ENCODE measurements around the gene EPN1.

EPN1 gene

DNA sequence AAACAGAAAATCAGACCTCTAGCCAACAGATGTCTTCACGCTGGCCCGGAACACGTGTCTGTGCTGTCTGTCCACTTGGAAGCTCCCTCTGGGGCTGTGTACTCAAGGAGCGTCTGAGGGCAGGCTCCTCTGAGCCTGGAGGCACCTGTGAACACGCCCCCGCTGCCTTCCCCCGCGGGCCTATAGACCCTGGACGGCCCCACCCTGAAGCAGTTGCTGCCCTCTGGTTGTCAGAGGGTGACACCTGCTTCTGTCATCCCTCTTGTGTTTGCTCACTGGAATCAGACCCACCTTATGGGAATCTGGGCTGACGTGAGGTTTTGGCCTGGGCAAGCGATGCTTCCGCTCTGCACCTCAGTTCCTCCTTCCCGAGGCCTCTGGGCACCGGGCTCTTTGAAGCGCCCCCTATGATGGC lies 19.2 kb downstream of the EPN1 start:
- TF ChIP-seq TAF1 (IDR thresholded peaks at IDR 0.05; ENCODE audit: low read depth) (no peak), FOXM1 (IDR thresholded peaks at IDR 0.05; ENCODE audit: borderline replicate concordance, low read depth) (no peak), NFIC (IDR thresholded peaks at IDR 0.05) (no peak)
- TF ChIP-seq, protein P1, sequence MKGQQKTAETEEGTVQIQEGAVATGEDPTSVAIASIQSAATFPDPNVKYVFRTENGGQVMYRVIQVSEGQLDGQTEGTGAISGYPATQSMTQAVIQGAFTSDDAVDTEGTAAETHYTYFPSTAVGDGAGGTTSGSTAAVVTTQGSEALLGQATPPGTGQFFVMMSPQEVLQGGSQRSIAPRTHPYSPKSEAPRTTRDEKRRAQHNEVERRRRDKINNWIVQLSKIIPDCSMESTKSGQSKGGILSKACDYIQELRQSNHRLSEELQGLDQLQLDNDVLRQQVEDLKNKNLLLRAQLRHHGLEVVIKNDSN (IDR thresholded peaks at IDR 0.05), result no peak

- no peak for TF ChIP-seq TAF1 (IDR thresholded peaks at IDR 0.05; ENCODE audit: low read depth)
- TF ChIP-seq FOXM1 (IDR thresholded peaks at IDR 0.05; ENCODE audit: borderline replicate concordance, low read depth), result no peak
- TF ChIP-seq, protein P2, sequence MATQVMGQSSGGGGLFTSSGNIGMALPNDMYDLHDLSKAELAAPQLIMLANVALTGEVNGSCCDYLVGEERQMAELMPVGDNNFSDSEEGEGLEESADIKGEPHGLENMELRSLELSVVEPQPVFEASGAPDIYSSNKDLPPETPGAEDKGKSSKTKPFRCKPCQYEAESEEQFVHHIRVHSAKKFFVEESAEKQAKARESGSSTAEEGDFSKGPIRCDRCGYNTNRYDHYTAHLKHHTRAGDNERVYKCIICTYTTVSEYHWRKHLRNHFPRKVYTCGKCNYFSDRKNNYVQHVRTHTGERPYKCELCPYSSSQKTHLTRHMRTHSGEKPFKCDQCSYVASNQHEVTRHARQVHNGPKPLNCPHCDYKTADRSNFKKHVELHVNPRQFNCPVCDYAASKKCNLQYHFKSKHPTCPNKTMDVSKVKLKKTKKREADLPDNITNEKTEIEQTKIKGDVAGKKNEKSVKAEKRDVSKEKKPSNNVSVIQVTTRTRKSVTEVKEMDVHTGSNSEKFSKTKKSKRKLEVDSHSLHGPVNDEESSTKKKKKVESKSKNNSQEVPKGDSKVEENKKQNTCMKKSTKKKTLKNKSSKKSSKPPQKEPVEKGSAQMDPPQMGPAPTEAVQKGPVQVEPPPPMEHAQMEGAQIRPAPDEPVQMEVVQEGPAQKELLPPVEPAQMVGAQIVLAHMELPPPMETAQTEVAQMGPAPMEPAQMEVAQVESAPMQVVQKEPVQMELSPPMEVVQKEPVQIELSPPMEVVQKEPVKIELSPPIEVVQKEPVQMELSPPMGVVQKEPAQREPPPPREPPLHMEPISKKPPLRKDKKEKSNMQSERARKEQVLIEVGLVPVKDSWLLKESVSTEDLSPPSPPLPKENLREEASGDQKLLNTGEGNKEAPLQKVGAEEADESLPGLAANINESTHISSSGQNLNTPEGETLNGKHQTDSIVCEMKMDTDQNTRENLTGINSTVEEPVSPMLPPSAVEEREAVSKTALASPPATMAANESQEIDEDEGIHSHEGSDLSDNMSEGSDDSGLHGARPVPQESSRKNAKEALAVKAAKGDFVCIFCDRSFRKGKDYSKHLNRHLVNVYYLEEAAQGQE (IDR thresholded peaks at IDR 0.05; ENCODE audit: low read depth), result no peak
- no peak for TF ChIP-seq ZBTB7A (IDR thresholded peaks at IDR 0.05; ENCODE audit: low read depth)
- TF ChIP-seq EP300 (IDR thresholded peaks at IDR 0.05; ENCODE audit: borderline replicate concordance), result no peak
- no peak for TF ChIP-seq NFIC (IDR thresholded peaks at IDR 0.05)
Observed at GRCh38 chr19:55694656-55695491, 19.8 kb downstream of the EPN1 start.

DNA sequence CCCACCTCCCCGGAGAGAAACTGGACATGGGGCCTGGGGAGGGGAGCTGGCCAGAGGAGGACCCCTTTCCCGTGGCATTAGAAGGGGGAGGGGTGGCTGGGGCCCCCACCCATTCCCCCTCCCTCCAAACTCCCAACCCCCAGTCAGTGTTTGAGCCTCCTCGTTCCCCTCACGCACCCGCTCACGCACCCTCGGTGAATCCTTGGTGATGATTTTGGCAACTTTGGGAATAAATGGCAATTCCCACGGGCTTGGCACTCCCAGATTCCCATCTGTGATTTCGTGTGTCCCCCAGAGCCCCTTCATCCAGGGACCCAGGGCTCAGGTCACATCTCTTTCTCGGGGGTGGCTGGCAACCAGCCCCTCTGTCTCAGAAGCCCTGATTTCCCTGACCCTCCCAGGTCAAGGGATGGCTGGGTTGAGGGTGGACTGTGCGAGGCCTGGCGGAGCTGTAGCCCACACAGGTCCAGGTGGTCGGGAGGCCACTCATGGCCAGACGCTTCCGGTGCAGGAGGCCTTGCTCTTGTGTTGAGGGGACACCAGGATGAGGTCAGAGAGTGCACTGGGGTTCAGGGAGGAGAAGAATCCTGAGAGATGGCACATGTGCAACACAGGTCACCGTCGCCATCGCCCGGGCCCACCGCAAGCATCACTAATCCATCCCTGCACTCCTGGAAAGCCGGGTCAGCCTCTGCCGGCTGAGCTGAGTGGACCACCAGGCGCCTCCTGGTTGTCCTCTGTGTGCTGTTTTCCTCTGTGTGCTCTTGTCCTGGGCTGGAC lies 20.7 kb downstream of the EPN1 start:
- TF ChIP-seq RAD21 (IDR thresholded peaks at IDR 0.05; ENCODE audit: low read depth) (no peak), TEAD4 (IDR thresholded peaks at IDR 0.05) (no peak), EP300 (IDR thresholded peaks at IDR 0.05; ENCODE audit: borderline replicate concordance) (no peak)
- TF ChIP-seq, protein P2 (IDR thresholded peaks at IDR 0.05; ENCODE audit: low read depth), result no peak

DNA sequence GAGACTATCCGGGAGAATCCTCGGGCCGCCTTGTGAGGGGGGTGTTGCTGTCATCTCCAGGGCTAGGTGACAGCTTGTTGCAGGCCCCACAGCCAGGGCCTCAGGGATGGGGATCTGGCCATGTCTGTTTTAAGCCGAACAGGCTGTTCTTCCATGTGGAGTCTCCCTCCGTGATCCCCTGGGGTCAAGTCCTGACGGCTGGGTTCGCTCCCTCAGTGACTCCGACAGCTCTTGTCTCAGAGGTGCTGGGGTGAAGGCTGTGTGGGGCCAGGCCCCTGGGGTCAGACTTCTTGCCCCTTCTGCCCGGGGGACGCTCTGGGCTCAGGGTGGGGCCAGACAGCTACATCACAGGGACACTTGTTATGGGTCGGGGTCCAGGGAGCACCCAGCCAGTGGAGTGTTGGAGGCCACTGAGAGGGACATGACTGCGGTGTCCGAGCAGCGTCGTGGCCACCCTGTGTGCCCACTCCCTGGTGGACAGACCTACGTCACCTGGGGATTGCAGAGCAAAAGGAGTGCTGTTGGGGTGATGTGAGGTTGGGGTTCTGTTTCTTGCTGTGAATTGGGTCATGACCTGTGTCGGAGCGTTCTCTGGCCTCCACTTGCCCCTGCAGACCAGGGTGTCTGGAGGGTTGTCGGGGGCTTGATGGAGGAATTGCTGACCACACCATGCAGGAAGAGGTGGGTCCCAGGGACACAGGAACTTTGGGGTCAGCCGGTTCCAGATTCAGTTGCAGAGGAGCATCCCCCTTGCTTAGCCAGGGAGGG lies 21.5 kb downstream of the EPN1 start:
- no peak for TF ChIP-seq RAD21 (IDR thresholded peaks at IDR 0.05; ENCODE audit: low read depth)

DNA sequence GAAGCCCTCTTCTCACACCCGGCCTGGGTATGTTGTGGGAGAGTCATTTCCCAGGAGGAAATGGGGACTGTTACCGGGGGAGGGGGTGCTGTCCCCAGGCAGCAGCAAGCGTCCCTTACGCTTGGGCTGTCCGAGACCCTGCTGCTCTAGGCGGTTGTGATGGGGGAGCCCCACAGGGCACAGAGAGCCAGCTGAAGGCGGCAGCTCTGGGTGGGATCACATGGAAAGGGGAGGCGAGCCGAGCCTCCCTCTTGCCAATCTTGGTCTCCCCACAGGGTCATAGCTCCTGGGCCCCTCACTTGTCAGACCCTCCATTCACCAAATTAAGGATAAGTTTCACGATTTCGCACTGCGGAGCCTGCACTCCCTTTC lies 22.0 kb downstream of the EPN1 start:
- no peak for TF ChIP-seq EP300 (IDR thresholded peaks at IDR 0.05; ENCODE audit: borderline replicate concordance)
- TF ChIP-seq EGR1 (IDR thresholded peaks at IDR 0.05), result no peak
- TF ChIP-seq CEBPB (IDR thresholded peaks at IDR 0.05), result no peak
- TF ChIP-seq FOXM1 (IDR thresholded peaks at IDR 0.05; ENCODE audit: borderline replicate concordance, low read depth), result no peak
- TF ChIP-seq RAD21 (IDR thresholded peaks at IDR 0.05; ENCODE audit: low read depth), result no peak
- TF ChIP-seq TEAD4 (IDR thresholded peaks at IDR 0.05), result no peak
- no peak for TF ChIP-seq ZBTB7A (IDR thresholded peaks at IDR 0.05; ENCODE audit: low read depth)
- TF ChIP-seq, protein P1 (IDR thresholded peaks at IDR 0.05), result no peak
- no peak for TF ChIP-seq MAX (IDR thresholded peaks at IDR 0.05)
- TF ChIP-seq TCF12 (IDR thresholded peaks at IDR 0.05; ENCODE audit: low read depth), result no peak
- TF ChIP-seq, protein P2 (IDR thresholded peaks at IDR 0.05; ENCODE audit: low read depth), result no peak
- TF ChIP-seq NFIC (IDR thresholded peaks at IDR 0.05), result no peak
- TF ChIP-seq YY1 (IDR thresholded peaks at IDR 0.05; ENCODE audit: low read depth), result no peak
- TF ChIP-seq CREB1 (IDR thresholded peaks at IDR 0.05; ENCODE audit: low read depth), result no peak
- TF ChIP-seq TAF1 (IDR thresholded peaks at IDR 0.05; ENCODE audit: low read depth), result no peak

Measured in Ishikawa (cell line).